SU-DHL-6 (cell line): ENCODE measurements around the gene NIM1K.
"Not testable (repeated sequence)": the region's sequence is repeated elsewhere in the genome, so short reads cannot be mapped to it uniquely, and the experiment has no call there.

Source experiments
- H2AFZ ChIP-seq: fragments of 200-600 bp; sonication (generic); 2 replicates; pipeline ENCODE4 v1.6.1; 2014; ENCODE audit warnings: low read depth, mild to moderate bottlenecking, moderate library complexity, mixed read lengths, antibody characterized with exemption, low read length; ENCODE audit not compliant: severe bottlenecking
- H3F3A ChIP-seq: fragments of 200-600 bp; shearing (Covaris generic); 2 replicates; pipeline ENCODE4 v1.6.0; 2016; ENCODE audit warnings: antibody characterized with exemption, mild to moderate bottlenecking; ENCODE audit not compliant: insufficient read depth
- H3K27ac ChIP-seq: fragments of 200-600 bp; sonication (generic); 2 replicates; pipeline ENCODE4 v1.5.1; 2016; ENCODE audit warnings: low read depth, mild to moderate bottlenecking, low read length, moderate library complexity, mixed read lengths
- H3K27me3 ChIP-seq: fragments of 200-600 bp; sonication (generic), shearing (Covaris generic); 2 replicates; pipeline ENCODE4 v1.6.0; 2014; ENCODE audit warnings: mild to moderate bottlenecking, low read length
- H3K36me3 ChIP-seq: fragments of 200-600 bp; sonication (generic); 2 replicates; pipeline ENCODE4 v1.6.1; 2014; ENCODE audit warnings: mild to moderate bottlenecking, low read length, mixed read lengths
- H3K4me2 ChIP-seq: fragments of 300-600, 200-600 bp; shearing (Covaris generic), sonication (generic); 2 replicates; pipeline ENCODE4 v1.6.0; 2014; ENCODE audit warnings: low read length, low read depth, mild to moderate bottlenecking; ENCODE audit not compliant: poor library complexity, severe bottlenecking
- H3K4me3 ChIP-seq: fragments of 200-600 bp; sonication (generic); 2 replicates; pipeline ENCODE4 v1.5.1; 2014; ENCODE audit warnings: antibody characterized with exemption, low read length, mild to moderate bottlenecking, mixed read lengths; ENCODE audit not compliant: insufficient read depth, poor library complexity, severe bottlenecking
- H3K79me2 ChIP-seq: fragments of 200-600 bp; sonication (generic); 2 replicates; pipeline ENCODE4 v1.6.1; 2014; ENCODE audit warnings: mild to moderate bottlenecking, low read length, moderate library complexity; ENCODE audit not compliant: insufficient read depth
- H3K9ac ChIP-seq: fragments of 200-600 bp; sonication (generic); 2 replicates; pipeline ENCODE4 v1.7.0; 2014; ENCODE audit warnings: mild to moderate bottlenecking, low read length
- H3K9me2 ChIP-seq: fragments of 200-600 bp; sonication (generic); replicated peaks from 2 replicates; pipeline ENCODE4 v1.6.1; 2014; ENCODE audit warnings: low read length; ENCODE audit not compliant: insufficient read depth
- H3K9me3 ChIP-seq: fragments of 200-600 bp; sonication (generic); 2 replicates; pipeline ENCODE4 v1.6.1; 2014; ENCODE audit warnings: low read length, mixed read lengths; ENCODE audit not compliant: insufficient read depth
- H4K20me1 ChIP-seq: fragments of 200-600 bp; sonication (generic); 2 replicates; pipeline ENCODE4 v1.6.1; 2014; ENCODE audit warnings: low read depth, mild to moderate bottlenecking, antibody characterized with exemption, low read length, moderate library complexity, mixed read lengths
- CTCF ChIP-seq: fragments of 200-600 bp; sonication (generic); IDR thresholded peaks from one replicate; pipeline ENCODE4 v1.5.1; 2017; ENCODE audit warnings: antibody characterized with exemption, mild to moderate bottlenecking, low read length, moderate library complexity; ENCODE audit not compliant: insufficient read depth, poor library complexity, severe bottlenecking
- EZH2phosphoT487 ChIP-seq: fragments of 200-600 bp; sonication (generic), shearing (Covaris generic); conservative IDR thresholded peaks from 2 replicates; pipeline ENCODE4 v1.6.1; 2018; ENCODE audit warnings: mild to moderate bottlenecking, antibody characterized with exemption, low read length, moderate library complexity, mixed read lengths

NIM1K gene

DNA sequence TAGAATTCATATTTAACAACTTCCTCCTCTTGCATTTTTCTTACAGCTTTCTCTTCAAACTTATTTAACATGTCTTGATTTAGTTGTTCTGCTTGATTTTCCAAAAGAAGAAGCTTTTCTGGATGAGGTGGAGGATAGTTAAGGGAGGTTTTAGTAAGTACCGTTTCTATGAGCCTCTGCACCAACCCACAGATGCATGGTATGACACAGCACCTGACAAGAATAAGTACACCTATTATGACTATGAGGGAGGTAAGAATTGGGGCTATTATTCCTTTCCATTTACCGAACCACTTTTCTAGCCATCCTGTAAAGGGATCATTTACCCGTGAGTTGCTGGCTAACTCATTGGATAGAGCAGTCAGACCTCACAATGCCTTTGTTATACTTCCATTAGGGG, 123.7 kb downstream of the NIM1K start:
- no peak overlapping the region for H3K4me3 ChIP-seq
- no peak overlapping the region for H3K27ac ChIP-seq
- no peak overlapping the region for H2AFZ ChIP-seq
- TF ChIP-seq CTCF (no peak), EZH2phosphoT487 (no peak)
- peaks cover 25% of the 10 kb centered on the region for H3K79me2 ChIP-seq
- H3K4me2 ChIP-seq = no peak overlapping the region
- no peaks in the 10 kb centered on the region for H3K27me3 ChIP-seq
- no peaks in the 10 kb centered on the region for H3K9me2 ChIP-seq
- no peak overlapping the region for H3K9ac ChIP-seq
- H3F3A ChIP-seq = no peaks in the 10 kb centered on the region
- peaks cover 16% of the 10 kb centered on the region for H4K20me1 ChIP-seq
- H3K36me3 ChIP-seq = peaks cover 15% of the 10 kb centered on the region
- H3K9me3 ChIP-seq = no peaks in the 10 kb centered on the region

- Histone ChIP-seq H3K4me3 (no peak overlapping the region), H3K4me2 (no peak overlapping the region), H3K36me3 (peaks cover 10% of the 10 kb centered on the region), H3K9me3 (no peaks in the 10 kb centered on the region), H3K9me2 (no peaks in the 10 kb centered on the region), H3K79me2 (peaks cover 18% of the 10 kb centered on the region), H3K27me3 (no peaks in the 10 kb centered on the region), H3F3A (no peaks in the 10 kb centered on the region), H3K27ac (no peak overlapping the region), H4K20me1 (peaks cover 12% of the 10 kb centered on the region), H2AFZ (no peak overlapping the region), H3K9ac (no peak overlapping the region)
- TF ChIP-seq CTCF (no peak), EZH2phosphoT487 (no peak)
Observed at GRCh38 chr5:43316421-43316820, 124.4 kb downstream of the NIM1K start.

DNA sequence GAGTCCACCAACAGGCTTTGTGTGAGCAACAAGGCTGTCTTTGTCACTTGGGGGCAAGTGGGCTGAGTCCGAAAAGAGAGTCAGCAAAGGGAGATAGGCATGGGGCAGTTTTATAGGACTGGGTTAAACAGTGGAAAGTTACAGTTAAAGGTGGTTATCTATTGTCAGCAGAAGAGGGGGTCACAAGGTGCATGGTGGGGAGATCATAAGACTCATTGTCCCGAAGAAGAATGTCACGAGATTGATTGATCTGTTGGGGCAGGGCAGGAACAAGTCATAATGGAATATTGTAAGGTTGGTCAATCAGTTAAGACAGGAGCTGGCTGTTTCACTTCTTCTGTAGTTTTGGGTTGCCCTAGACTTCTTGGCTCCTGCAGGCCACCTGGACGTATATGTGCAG, 128.8 kb downstream of the NIM1K start:
- no peak overlapping the region for H3K9ac ChIP-seq
- H3K4me2 ChIP-seq = no peak overlapping the region
- H3K36me3 ChIP-seq = no peaks in the 10 kb centered on the region
- H3K9me3 ChIP-seq = no peaks in the 10 kb centered on the region
- no peak for TF ChIP-seq EZH2phosphoT487
- no peak for TF ChIP-seq CTCF
- H3K27me3 ChIP-seq = no peaks in the 10 kb centered on the region
- H3K9me2 ChIP-seq = no peaks in the 10 kb centered on the region
- H3K4me3 ChIP-seq = no peak overlapping the region
- no peak overlapping the region for H2AFZ ChIP-seq
- no peaks in the 10 kb centered on the region for H4K20me1 ChIP-seq
- H3F3A ChIP-seq = no peaks in the 10 kb centered on the region
- no peak overlapping the region for H3K27ac ChIP-seq
- H3K79me2 ChIP-seq = no peaks in the 10 kb centered on the region

GRCh38 chr5:43323488-43323887, 131.5 kb downstream of the NIM1K start:
- H2AFZ ChIP-seq, H3K9ac ChIP-seq, H3F3A ChIP-seq, H3K79me2 ChIP-seq, H3K9me3 ChIP-seq, H3K27ac ChIP-seq, H3K27me3 ChIP-seq, H3K4me2 ChIP-seq, H3K9me2 ChIP-seq, H3K36me3 ChIP-seq, H3K4me3 ChIP-seq, H4K20me1 ChIP-seq: not testable (repeated sequence)

GRCh38 chr5:43325624-43326023, 133.6 kb downstream of the NIM1K start:
- not testable (repeated sequence) for H3K79me2 ChIP-seq, H3K4me2 ChIP-seq, H3K9me2 ChIP-seq, H3K9me3 ChIP-seq, H4K20me1 ChIP-seq, H3K9ac ChIP-seq, H3K4me3 ChIP-seq, H3K36me3 ChIP-seq, H3K27ac ChIP-seq, H3K27me3 ChIP-seq, H2AFZ ChIP-seq, H3F3A ChIP-seq
